T-helper 1 cell treated with Interleukin-12 subunit alpha and Interleukin-12 subunit beta and Interleukin-4 antibody, amounts not matched to agents 30 μg/mL and 1 μg/mL, for 36 hours (primary cell): ENCODE results near the gene LRRC28.

ENCODE experiments used
- H3K27ac Mint-ChIP-seq: one replicate; pipeline ENCODE4 v1.8.0; 2021; ENCODE audit warnings: mild to moderate bottlenecking, mixed read lengths
- H3K27me3 Mint-ChIP-seq: one replicate; pipeline ENCODE4 v1.8.0; 2021; ENCODE audit warnings: low read depth, mixed read lengths
- H3K36me3 Mint-ChIP-seq: one replicate; pipeline ENCODE4 v1.8.0; 2021; ENCODE audit warnings: low read depth, mixed read lengths
- H3K4me1 Mint-ChIP-seq: one replicate; pipeline ENCODE4 v1.8.0; 2021; ENCODE audit warnings: low read depth, mixed read lengths
- H3K4me3 Mint-ChIP-seq: one replicate; pipeline ENCODE4 v1.8.0; 2021; ENCODE audit warnings: mild to moderate bottlenecking, moderate library complexity, mixed read lengths
- H3K9me3 Mint-ChIP-seq: one replicate; pipeline ENCODE4 v1.8.0; 2021; ENCODE audit warnings: mixed read lengths

LRRC28 gene

DNA sequence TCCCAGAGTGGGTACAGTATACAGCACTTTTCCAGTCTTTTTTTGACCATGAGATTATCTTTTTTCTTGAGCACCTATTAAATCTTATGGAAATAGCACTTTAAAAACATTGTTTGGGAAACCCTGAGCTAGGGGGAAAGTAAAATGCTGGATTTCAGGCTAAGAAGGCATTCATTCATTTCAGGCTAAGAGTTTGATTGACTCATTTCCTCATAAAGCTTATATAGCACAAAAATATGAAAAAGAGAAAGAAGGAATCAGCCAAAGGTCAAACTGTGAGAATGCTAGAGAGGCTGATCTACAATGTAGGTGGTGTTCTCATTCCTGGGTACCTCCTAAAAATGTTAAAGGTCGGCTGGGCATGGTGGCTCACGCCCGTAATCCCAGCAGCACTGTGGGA, 12.4 kb upstream of the LRRC28 start:
- Mint-ChIP-seq H3K9me3 (no peaks in the 10 kb centered on the region), H3K27me3 (peaks cover 9% of the 10 kb centered on the region), H3K36me3 (no peaks in the 10 kb centered on the region), H3K27ac (no peak overlapping the region), H3K4me3 (no peak overlapping the region), H3K4me1 (peaks cover 18% of the 10 kb centered on the region)

DNA sequence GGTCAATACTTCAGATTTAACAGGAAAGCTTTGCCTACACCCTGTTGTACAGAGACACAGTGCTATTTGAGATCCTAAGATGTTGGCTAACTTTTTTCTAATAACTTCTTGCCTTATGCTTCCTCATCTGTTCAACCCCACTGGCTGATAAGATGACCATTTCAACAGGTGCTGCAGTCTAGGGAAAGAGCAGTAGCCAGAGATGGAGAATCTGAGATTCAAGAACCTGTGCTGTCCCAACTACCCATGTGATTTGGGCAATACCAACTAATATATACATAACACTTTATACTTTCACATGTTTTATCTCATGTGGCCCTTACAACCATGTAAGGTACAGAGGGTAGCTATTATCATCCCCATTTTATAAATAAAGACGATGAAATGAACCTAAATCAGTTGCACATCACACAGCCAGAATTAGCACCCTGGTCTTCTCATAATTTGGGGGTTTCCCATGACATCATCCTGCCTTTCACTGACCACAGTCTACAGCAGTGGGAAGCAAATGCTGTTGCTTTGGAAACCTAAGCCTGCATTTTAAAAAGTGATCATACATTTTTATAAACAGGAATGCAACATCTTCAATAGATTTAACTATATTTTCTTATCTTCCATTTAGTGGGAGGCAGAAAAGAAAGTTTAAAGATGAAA, 11.6 kb upstream of the LRRC28 start:
- H3K27ac Mint-ChIP-seq = no peak overlapping the region
- H3K27me3 Mint-ChIP-seq = peaks cover 9% of the 10 kb centered on the region
- peaks cover 18% of the 10 kb centered on the region for H3K4me1 Mint-ChIP-seq
- H3K4me3 Mint-ChIP-seq = no peak overlapping the region
- no peaks in the 10 kb centered on the region for H3K36me3 Mint-ChIP-seq
- no peaks in the 10 kb centered on the region for H3K9me3 Mint-ChIP-seq

DNA sequence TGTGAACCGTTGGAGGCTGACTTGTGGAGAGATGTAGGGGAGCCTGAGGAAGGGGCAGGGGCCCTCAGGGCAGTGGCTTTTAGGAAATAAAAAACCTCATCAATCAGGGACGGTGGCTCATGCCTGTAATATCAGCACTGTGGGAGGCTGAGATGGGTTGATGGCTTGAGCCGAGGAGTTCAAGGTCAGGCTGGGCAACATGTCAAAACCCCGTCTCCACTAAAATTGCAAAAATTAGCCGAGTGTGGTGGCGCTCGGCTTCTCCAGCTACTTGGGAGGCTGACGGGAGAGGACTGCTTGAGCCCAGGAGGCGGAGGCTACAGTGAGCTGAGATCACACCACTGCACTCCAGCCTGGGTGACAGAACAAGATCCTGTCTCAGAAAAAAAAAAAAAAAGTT, 9.5 kb upstream of the LRRC28 start:
- H3K27ac Mint-ChIP-seq = no peak overlapping the region
- peaks cover 9% of the 10 kb centered on the region for H3K27me3 Mint-ChIP-seq
- no peak overlapping the region for H3K4me3 Mint-ChIP-seq
- H3K9me3 Mint-ChIP-seq = no peaks in the 10 kb centered on the region
- H3K36me3 Mint-ChIP-seq = no peaks in the 10 kb centered on the region
- H3K4me1 Mint-ChIP-seq = peaks cover 13% of the 10 kb centered on the region

DNA sequence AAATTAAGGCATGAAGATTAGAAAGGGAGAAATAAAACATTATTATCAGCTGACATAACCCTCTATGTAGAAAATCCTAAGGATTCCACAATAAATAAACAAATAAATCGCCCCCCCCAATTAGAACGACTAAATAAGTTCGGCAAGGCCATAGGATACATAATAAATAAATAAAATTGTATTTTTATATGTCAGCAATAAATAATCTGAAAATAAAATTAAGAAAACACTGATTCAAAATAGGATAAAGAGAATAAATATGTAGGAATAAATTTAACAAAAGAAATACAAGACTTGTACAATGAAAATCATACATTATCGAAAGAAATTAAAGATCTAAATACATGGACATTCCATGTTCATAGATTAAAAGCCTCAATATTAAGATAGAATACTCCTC, 7.0 kb upstream of the LRRC28 start:
- H3K27me3 Mint-ChIP-seq = peaks cover 9% of the 10 kb centered on the region
- H3K27ac Mint-ChIP-seq = no peak overlapping the region
- H3K4me1 Mint-ChIP-seq = peaks cover 13% of the 10 kb centered on the region
- H3K36me3 Mint-ChIP-seq = no peaks in the 10 kb centered on the region
- no peak overlapping the region for H3K4me3 Mint-ChIP-seq
- H3K9me3 Mint-ChIP-seq = no peaks in the 10 kb centered on the region

DNA sequence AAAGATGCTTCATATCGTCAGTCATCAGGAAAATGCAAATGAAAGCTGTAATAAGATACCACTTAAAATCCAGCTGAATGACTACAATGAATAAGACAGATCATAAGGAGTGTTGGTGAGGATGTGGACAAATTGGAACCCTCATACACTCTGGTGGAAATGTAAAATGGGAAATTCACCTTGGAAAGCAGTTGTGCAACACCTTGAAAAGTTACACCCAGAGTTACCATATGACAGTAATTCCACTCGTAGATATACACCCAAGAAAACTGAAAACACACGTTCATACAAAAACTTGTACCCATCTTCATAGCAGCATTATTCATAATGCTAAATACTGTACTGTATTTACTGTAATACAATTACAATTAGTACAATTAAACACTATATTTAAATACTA, 4.2 kb upstream of the LRRC28 start:
- peaks cover 11% of the 10 kb centered on the region for H3K4me1 Mint-ChIP-seq
- H3K27ac Mint-ChIP-seq = no peak overlapping the region
- H3K4me3 Mint-ChIP-seq = no peak overlapping the region
- peaks cover 9% of the 10 kb centered on the region for H3K27me3 Mint-ChIP-seq
- H3K9me3 Mint-ChIP-seq = peaks cover 5% of the 10 kb centered on the region
- H3K36me3 Mint-ChIP-seq = peaks cover 6% of the 10 kb centered on the region

DNA sequence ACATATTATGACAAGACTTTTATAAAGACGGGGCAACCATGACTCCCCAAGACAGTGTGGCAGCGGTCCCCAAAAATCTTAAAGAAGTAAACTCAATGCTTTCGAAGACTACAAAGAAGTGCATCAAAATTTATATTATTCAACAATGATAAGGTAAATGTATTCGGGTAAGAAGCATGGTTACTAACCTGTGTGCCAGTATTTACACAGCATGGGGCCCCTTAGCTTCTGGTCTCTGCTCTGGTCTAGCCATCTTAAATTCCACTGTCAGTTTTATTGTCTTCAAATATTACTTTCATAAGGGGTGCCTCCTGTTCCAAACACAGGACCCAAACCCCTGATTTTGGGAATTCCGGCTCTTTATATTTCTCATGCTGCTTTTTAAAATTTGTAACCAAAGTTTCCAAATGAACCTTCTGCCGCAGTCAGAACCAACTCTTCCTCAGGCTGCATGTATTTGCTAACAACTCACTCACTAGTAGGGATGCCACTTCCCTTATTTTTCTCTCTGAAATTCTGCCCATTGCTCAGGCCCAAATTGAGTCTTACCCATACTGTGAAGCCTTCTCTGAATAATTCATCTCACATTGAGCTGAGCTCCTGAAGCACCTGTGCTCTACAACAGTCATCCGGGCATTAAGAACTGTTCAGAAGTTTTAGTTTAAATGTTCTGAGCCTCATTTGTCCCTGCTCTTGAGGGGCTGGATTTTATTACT, 3.1 kb upstream of the LRRC28 start:
- H3K27me3 Mint-ChIP-seq = peaks cover 4% of the 10 kb centered on the region
- H3K4me3 Mint-ChIP-seq = no peak overlapping the region
- H3K9me3 Mint-ChIP-seq = peaks cover 5% of the 10 kb centered on the region
- peaks cover 6% of the 10 kb centered on the region for H3K36me3 Mint-ChIP-seq
- peaks cover 20% of the 10 kb centered on the region for H3K4me1 Mint-ChIP-seq
- H3K27ac Mint-ChIP-seq = no peak overlapping the region

DNA sequence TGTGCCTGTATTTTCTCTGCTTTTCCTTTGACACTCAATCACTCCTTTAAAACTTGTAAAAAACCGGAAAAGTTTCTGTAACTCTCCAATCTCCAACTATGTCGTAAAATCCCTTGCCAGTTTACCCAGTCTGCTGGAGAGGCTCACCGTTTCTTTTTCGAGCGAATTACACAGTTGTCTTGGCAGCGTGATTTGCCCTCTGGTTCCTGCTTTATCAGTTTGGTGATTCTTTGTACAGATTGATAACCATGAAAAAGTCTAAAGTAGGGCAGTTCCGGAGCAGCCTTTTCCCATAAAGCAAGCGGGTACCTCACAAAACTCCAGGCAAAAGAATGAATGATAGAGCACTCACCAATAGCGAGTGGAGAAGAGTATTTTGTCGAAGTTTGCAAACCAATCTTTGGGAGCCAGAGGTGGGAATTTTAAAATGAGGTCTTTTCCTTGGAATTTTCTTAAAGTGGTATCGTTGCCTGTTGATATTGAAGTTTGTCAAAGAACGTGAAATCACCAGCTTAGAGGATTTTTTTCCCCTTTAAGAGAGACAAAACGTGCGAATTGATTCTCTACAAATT, 1.9 kb upstream of the LRRC28 start, which contains the start of gene TTC23:
Gene TTC23 (minus strand): TSS at position 312 of the 572 bp plus-strand sequence. CDS start 20,869 bp downstream, outside the sequence.
- Mint-ChIP-seq H3K4me3 (peak within 1 kb of the TSS; percentile 83), H3K36me3 (peaks cover 6% of the 10 kb centered on the region), H3K27me3 (no peaks in the 10 kb centered on the region), H3K4me1 (peaks cover 28% of the 10 kb centered on the region), H3K27ac (peak within 1 kb of the TSS; percentile 89), H3K9me3 (peaks cover 5% of the 10 kb centered on the region)

DNA sequence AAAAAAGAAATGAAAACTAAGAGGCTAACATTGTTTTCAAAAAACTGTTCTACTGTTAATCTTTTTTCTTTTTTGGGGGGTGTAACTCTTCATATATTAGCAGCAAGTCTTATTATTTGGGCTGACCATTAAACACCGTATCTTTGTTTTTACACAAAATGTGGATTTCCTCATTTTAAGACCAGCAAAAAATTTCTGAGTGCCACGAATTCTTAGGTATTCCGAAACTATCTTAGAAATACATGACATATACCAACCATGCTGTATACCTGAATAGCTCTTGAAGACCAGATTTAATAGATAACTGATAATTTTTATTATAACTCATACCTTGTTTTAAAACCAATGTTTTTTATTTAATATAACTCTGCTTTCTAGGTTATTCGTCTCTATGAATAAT, 1.3 kb upstream of the LRRC28 start:
- Mint-ChIP-seq H3K9me3 (peaks cover 5% of the 10 kb centered on the region), H3K4me3 (no peak overlapping the region), H3K27me3 (no peaks in the 10 kb centered on the region), H3K27ac (no peak overlapping the region), H3K36me3 (peaks cover 6% of the 10 kb centered on the region), H3K4me1 (peaks cover 28% of the 10 kb centered on the region)

DNA sequence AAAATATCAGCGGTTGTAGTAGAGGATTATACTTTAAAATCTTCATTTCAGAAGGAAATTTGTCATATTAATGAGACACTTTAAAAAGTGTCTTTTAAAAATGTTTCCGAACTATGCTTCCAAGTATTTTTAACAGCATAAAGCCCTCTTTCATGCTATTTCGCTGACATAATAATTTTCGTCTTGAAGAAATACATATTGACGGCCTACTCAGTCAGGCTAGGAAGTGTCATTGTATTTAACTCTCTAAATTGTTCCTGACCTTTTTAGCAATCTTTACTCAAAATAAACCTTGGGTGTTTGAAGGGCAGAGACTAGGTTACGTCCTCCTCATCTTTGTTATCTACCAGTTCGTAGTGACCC, 806 bp upstream of the LRRC28 start:
- Mint-ChIP-seq H3K27ac (peak overlapping the region; percentile 89), H3K9me3 (peaks cover 5% of the 10 kb centered on the region), H3K4me3 (peak overlapping the region; percentile 83), H3K4me1 (peaks cover 28% of the 10 kb centered on the region), H3K27me3 (no peaks in the 10 kb centered on the region), H3K36me3 (peaks cover 6% of the 10 kb centered on the region)

DNA sequence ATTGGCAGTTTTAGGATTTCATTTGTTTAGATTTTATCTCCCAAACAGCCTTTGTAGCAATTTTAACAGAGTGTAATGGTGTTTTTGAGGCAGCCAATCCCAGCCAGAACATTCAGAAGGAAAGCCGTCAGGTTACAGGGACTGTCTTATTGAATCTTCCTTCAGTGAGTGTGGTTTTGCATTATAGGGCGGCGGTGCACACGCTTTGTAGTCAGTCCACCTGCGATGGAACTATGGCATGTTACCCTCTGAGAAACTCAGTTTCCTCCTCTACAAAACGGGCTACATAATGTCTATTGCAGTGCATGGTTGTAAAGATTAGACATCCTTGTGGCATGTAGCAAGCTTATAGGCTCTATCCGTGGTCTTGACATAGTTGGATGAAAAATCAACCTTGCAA, 1.0 kb downstream of the LRRC28 start:
- Mint-ChIP-seq H3K4me1 (peaks cover 28% of the 10 kb centered on the region), H3K9me3 (peaks cover 5% of the 10 kb centered on the region), H3K36me3 (peaks cover 19% of the 10 kb centered on the region), H3K27ac (peak overlapping the region; percentile 61), H3K4me3 (peak overlapping the region; percentile 83), H3K27me3 (no peaks in the 10 kb centered on the region)

DNA sequence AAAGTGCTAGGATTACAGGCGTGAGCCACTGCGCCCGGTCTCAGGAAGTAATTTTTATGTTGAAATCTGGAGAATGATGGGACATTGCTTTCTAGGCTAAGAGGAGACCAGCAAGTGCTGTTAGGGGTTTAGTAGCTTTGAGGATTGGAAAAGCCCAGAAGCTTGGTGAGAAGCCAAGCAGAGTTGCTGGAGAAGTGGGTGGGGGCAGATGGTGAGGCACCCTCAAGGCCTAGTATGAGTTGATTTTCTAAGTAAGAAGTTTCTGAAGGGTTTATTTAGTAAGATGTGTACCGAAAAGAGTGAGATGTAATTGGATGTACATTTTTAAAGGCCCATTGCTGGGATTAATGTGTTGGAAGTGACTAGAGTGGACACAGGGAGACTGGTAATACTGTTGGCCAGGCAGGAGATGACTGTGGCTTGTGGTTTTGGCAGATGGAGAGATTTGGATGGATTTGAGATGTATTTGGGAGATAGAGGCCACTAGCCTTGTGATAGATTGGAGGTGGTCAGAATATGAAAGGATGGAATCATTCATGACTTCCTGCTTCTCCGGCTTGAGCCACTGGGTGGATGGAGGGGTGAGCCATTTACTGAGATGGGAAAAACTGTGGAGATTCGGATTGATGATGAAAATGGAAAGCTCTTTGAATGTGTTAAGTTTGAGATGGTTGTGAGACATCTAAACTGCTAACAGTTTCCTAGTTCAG, 2.3 kb downstream of the LRRC28 start:
- Mint-ChIP-seq H3K27ac (peak overlapping the region; percentile 65), H3K4me1 (peaks cover 33% of the 10 kb centered on the region), H3K27me3 (no peaks in the 10 kb centered on the region), H3K36me3 (peaks cover 29% of the 10 kb centered on the region), H3K4me3 (peak overlapping the region; percentile 41), H3K9me3 (peaks cover 5% of the 10 kb centered on the region)

DNA sequence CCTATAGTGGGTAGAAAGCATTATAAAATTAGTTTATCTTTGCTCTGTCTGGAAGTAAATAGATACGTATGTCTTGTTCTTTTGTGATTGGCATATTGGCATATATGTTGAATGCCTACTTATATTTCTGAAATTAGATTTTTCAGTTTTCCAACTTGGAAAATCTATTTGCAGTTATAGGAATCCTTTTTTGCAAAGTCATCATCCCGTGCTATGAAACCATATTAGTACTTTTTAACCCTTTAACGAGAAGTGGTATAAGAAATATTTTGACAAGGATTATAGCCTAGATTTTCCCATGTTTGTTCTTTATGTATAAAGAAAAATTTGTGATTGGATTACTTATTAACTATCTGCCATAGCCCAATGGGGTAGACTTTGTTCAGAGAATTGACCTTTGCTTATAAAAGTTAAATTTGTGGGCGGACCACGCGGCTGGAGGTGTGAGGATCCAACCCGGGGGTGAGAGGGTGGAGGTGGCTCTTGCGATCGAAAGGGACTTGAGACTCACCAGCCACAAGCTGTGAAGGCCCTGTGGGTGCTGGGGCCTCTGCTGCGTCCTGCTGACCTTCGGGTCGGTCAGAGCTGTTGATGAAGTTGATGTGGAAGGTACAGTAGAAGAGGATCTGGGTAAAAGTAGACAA, 5.9 kb downstream of the LRRC28 start:
- Mint-ChIP-seq H3K4me1 (peaks cover 20% of the 10 kb centered on the region), H3K4me3 (no peak overlapping the region), H3K36me3 (peaks cover 27% of the 10 kb centered on the region), H3K27ac (no peak overlapping the region), H3K9me3 (no peaks in the 10 kb centered on the region), H3K27me3 (no peaks in the 10 kb centered on the region)

DNA sequence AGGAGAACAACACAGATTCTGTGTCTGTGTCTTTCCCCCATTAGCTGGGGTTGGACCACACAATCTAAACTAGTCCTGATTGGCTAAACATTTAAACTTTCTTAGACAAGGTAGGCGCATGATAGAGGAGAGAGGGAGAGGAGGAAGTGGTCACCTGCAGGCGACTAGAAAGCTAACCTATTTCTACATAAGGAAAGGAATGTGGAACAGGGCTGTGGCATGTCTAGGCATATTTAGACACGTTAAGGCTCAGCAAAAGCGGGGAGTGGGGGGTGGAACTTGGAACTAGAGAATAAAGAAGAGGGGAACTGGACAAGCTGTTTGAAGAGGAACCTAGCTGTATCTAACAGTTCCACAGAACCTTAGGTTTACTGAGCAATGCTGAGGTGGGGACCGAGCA, 12.8 kb downstream of the LRRC28 start:
- H3K36me3 Mint-ChIP-seq = peaks cover 8% of the 10 kb centered on the region
- no peaks in the 10 kb centered on the region for H3K27me3 Mint-ChIP-seq
- H3K4me1 Mint-ChIP-seq = peaks cover 16% of the 10 kb centered on the region
- no peak overlapping the region for H3K27ac Mint-ChIP-seq
- no peak overlapping the region for H3K4me3 Mint-ChIP-seq
- no peaks in the 10 kb centered on the region for H3K9me3 Mint-ChIP-seq

DNA sequence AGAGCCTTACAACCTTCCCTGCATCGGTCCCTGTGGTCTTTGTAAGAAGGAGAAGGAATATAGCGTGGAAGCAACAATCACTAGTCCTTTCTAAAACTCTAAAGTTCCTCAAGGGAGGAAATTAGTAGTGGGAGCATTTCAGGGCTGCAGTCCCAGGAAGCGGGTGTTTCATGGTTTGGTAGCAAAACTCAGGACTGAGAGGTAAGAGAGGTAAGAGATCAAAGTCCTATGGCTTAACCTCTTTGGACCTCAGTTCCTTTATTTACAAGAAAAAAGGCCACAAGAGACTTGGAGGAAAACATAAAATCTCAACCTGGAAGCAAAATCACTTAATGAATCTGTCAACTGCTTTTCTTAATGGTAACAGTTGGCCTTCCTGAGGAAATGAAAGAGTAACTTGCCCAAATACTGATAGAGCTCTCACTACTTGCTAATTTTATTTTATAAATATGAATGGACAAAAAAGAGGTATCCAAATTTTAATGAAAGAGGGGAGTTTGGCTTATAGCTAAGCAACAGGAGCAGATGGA, 14.3 kb downstream of the LRRC28 start:
- peaks cover 7% of the 10 kb centered on the region for H3K36me3 Mint-ChIP-seq
- H3K27me3 Mint-ChIP-seq = no peaks in the 10 kb centered on the region
- no peak overlapping the region for H3K4me3 Mint-ChIP-seq
- no peak overlapping the region for H3K27ac Mint-ChIP-seq
- no peaks in the 10 kb centered on the region for H3K9me3 Mint-ChIP-seq
- H3K4me1 Mint-ChIP-seq = peaks cover 16% of the 10 kb centered on the region
